Right ventricle myocardium inferior (tissue), 1 donor: Measurements from ENCODE around the gene RRP12. TPM values are rescaled to one million over a fixed set of nuclear protein-coding genes. Genes with fewer than 3 reads are reported as not detected.

Experiments
- ATAC-seq: fragments of 200-7000 bp; cut with Tn5 transposase; one replicate; pipeline ENCODE4 v1.9.1; 2020; ENCODE audit warnings: mild to moderate bottlenecking, moderate library complexity
- DNase-seq: peaks from one replicate; pipeline ENCODE4 v3.0.0; 2021; ENCODE audit errors: missing footprints
- intact Hi-C: fragments of 100-400 bp; cut with DNase I; formaldehyde crosslinking; loops from one replicate; pipeline ENCODE4 v1.11.0; 2022
- total RNA-seq: library from RNA; stranded (reverse); fragmentation: NEBNext Ultra II Directional; extraction: Animal tissue kit (Norgen Biotek cat#: 25700); gene quantifications from one replicate; pipeline ENCODE4 v1.2.1, GENCODE V29; 2021
- donor health status: DM: no; HTN: yes; CAD: no; lungs with severe emphysema.

Gene RRP12
- total RNA-seq, 1 donor from 2014 or later, result 13.8 TPM

DNA sequence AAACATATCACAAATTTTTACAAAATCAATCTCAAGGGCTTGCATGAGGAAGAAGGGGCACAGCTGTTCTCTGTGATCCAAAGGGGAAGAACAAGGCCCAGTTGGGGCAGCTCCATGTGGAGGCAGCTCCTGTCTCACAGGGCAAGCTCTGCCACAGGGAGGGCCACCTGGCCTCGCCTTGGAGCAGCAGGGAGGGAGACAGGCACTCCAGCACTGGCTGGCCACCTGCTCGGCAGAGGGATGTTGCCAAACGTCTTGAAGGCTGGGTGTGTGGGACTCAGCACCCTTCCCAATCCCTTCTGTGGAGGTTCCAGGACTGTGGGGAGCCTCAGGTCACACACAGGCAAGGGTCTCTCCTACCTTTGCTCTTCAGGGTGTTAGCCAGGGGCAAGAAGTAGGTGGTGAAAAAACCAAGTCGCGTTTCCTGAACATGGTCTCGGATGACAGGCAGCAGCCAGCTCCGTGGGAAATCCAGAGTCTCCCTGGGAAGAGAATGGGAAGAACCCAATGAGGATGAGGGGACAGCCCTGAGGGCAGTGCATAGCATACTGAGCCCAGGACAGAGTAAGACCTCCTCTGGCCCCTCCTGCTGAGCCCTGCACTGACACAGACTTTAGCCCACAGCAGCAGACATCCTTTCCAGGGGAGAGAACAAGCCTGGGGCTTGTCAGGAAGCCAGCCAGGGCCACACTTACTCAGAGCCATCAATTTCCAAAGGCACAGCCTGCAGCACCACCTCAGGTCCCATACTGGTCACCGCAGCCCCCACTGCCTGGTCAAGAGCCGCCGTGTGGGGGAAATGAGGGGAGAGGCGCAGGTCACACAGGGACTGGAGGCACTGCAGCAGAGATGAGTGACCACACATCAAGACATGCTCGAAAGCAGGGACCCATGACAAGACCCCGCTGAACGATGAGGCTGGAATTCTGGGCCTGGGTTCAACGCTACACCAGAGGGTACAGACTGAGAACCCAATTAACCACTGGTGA lies 21.9 kb downstream of the RRP12 start:
- DNase-seq (no peak), ATAC-seq (no peak)

DNA sequence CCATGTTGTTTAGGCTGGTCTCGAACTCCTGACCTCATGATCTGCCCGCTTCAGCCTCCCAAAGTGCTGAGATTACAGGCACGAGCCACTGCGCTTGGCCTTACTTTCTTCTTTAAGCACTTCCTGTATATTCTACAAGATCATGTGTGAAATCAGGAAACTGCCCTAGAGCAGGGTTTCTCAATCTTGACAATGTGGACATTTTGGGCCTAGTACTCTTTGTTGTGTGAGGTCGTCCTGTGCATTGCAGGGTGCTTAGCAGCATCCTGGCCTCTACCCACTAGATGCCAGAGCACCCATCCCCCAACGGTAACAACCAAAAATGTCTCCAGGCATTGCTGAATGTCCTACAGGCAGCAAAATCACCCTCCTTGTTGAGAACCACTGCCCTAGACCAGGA lies 24.7 kb downstream of the RRP12 start:
- intact Hi-C loops, result no loop called here
- no peak for ATAC-seq
- DNase-seq, result no peak

More for the DNA sequence above, 21.9 kb downstream of the RRP12 start:
- intact Hi-C loops, result no loop called here

DNA sequence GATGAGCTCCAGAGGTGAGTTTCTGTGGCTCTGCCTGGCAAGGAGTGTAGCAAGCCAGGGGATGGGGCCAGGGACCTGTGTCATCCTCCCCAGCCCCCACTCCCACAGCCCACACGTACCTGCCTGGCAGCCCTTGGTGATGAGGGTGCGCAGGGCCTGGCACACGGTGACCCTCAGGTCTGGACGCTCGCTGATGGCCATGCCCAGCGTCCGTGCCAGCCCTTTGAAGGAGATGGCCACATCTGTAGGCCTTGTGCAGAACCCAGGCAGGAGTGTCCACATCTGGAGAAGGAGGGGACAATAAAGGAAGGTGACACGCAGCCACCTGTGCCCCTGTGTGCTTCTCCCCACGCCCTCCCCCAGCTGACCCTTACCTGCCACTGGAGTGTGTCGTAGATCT lies 27.7 kb downstream of the RRP12 start:
- no peak for DNase-seq
- no peak for ATAC-seq
- intact Hi-C loops, result no loop called here

DNA sequence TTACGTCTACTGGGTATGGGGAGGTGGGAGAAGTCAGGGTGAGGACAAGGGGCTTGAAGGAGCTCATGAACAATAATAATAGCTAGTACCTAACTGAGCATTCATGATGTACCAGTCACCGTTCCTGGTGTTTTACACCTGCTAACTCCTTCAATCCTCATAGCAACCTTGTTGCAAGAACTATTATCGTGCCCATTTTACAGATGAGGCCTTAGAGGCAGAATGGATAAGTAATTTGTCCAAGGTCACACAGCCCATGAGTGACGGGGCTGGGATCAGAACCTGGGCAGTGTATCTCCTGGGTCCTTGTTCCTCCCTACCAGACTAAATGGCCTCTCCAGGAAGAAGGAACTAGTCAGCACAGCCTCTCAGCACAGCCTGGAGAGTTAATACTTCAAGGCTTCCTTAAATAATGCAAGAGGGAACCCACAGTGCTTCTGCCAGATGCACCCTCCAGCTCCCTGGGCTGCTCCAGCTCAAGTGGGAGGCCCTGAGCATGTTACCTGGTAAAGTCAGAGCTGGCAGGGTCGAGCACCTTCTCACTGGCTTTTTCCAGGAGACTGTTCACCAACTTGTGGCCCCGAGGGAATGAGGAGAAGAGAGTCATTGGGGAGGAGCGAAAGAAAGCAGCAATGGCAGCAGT lies 28.8 kb downstream of the RRP12 start:
- DNase-seq, result no peak
- intact Hi-C loops, result no loop called here
- ATAC-seq, result no peak

DNA sequence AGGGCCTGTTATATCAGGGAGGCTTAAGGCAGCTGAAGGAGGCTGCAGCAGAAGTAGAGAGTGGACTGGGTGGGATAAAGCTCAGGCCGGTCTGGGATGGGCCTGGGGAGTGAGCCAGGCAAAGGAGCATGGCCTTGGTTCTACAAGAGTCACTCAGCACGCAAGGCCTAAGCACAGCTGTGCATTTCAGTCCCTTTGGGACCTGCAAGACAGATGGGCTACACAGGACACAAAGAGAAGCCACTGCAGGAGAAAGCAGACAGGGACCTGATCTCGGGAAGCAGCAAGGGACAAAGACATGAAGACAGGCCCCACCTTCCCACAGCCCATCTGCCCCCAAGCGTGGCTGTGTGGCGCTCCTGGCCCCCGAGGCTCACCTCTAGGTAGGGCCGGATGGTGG lies 29.4 kb downstream of the RRP12 start:
- intact Hi-C loops, result no loop called here
- ATAC-seq (no peak), DNase-seq (no peak)

DNA sequence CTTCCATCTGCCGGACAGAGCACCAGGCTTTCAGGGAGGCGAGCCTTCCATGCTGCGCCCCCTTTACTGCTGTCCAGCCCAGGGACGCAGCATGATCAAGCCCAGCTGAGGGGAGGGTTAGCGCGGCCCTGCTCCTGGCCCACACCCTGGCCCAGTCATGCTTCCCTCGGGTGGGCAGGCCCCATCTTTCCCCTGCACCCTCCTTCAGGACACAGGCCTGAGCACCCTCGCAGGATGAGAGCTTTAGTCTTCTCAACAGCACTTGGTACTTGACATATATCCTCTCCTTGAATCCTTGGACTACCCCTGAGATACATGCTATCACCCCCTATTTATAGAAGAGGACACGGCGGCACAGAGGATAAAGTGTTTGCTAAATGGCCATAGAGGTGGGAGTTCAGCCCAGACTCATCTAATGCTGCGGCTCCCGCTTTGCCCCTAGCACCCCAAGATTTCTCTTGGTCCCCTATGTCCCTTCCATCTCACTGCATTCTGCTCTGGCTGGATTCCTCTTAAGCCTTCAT lies 34.0 kb downstream of the RRP12 start:
- intact Hi-C loops, result no loop called here
- ATAC-seq (no peak), DNase-seq (no peak)

DNA sequence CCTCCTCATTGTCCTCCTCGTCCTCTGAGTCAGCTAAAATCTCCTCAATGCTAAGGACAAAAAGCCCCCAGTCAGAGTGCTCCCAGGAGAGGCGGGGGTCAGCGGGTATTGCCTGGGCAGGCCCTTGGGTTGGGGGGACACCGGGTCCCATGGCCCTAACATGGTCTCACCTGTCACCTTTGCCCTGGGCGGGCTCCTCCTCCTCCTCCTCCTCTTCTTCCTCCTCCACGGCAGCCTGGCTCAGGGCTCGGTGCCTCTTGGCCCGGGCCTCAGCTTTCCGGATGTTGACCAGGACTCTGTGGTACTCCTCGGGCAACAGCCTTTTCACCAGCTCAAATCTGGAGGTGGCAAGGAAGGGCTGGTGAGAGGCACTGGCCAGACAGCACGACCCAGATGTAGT lies 34.6 kb downstream of the RRP12 start:
- DNase-seq (no peak), ATAC-seq (no peak)
- intact Hi-C loops, result no loop called here

DNA sequence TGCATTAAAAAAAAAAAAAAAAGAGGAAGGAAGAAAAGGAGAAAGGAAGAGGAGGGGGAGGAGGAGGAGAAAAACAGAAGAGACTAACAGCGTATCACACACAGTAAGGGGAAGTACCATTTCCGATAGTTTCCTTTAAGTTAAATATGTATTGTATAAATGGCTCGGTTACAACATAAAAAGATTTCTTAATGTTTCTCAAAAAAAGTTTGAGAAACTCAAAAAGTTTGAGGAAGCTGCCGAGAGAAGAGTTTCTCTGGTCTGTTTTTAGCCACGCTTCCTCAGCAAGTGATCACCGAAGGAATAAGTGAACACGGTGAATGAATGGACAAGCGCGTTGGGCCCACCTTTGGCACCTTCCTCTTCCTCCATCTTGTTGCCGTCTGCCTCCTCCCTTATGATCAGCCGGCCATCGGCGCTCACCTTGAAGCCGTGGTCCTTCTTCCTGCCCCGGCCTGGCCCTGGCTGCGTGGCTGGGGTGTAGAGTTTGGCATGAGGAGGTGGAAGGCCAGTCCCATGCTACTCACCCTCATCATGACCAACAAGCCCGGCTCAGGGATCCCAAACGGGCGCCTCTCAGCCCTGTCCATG lies 35.3 kb downstream of the RRP12 start:
- intact Hi-C loops, result no loop called here
- ATAC-seq, result peak; percentile 66
- DNase-seq, result peak; percentile 72

DNA sequence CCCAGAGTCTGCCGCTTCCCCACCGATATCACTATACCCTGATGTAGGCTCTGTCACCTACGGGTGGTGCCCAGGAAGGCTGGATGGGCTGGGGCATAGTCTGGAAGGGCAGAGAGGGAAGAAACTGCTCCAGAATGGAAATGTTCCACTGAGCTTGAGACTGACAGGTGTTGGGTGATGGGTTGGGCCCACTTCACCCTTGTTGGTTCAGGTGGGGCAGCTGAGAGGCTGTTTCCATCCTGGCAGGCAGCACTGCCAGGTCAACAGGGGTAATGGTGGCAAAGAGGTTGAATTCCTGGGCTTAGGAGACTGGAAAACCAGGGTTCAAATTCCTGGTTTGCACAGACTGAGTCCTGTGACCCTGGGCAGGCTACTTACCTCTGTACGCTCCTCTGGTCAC lies 38.1 kb downstream of the RRP12 start:
- no peak for DNase-seq
- no peak for ATAC-seq
- intact Hi-C loops, result no loop called here

DNA sequence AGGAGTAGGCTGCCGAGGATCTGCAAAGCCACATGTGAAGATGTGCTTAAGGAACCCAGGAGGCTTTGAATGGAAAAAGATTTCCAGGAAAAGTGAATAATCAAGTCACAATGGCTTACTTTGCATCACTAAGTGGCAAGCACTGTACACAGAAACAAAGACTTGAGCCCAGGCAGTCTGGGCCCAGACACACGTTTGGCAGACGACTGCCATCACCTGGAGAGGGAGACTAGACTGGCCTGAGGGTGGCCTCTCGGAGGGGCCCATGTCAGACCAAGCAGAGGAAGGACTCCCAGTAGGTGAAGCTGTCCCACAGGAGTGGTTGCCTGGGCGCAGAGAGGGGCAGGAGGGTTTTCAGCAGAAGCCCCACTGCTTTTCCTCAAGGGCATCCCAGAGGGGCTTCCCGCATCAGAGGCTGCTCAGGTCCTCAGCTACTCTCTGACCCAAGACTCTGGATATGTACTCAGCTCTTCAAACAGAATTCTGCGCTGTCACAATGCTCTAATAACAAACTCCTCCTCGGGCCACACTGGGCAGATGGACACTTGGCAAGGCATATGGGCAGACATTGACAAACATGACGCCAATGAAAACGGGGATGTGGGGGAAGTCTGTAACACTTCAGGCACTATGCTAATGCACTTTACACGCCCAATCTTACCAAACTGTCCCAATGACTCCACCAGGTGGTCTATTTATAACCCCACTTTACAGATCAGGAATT lies 38.7 kb downstream of the RRP12 start:
- intact Hi-C loops, result no loop called here
- DNase-seq, result no peak
- no peak for ATAC-seq

DNA sequence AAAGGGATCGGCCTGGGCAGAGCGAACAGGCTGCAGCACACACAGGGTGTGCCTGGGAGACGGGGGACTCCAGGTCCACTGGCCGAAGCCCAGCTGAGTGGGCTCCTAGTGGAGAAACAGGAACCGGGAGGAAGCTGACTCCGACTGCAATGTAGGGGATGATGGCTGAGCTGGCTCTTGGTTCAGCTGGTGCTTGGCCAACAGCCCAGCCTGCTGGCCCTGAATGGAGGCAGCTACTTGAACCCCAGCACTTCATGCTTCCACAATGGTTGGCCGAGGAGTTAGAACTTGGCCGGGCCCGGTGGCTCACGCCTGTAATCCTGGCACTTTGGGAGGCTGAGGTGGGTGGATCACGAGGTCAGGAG lies 39.6 kb downstream of the RRP12 start:
- ATAC-seq (no peak), DNase-seq (no peak)
- intact Hi-C loops, result no loop called here

DNA sequence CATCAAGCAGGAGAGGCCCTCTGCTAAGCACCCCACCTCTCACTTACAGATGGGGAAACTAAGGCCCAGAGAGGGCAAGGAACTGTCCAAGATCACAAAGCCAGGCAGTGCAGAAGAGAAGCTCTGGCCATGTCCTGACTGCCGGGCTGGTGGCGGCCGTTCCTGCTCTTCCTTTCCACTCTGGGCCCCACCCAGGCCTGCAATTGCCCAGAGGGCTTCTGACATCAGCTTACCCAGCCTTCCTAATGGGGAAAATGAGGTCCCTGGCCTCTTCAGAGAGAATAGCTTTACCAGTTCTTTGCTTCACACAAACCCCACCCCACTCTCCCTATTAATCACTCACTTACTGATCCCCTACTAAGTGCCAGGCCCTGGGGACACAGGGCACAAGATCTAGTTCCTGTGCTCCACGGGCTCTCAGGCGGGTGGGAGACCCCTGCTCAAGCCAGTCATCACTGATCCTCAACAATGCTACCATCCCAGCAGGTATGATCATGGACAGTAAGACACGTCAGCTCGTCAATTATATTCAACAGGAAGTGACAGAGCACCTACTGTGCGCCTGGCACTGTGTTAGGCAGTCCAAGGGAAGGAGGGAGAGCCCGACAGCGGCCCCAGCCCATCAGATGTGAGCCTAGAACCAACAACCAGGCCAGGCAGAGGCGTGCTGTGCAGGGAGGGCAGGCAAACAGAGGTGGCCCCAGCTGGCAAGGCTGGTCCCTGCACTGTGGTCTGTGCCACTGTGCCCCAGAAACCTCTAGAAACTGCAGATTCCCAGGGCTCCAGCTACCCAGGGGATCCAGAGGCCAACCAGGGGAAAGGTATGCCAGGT lies 40.2 kb downstream of the RRP12 start:
- ATAC-seq (no peak), DNase-seq (no peak)
- intact Hi-C loops, result no loop called here

DNA sequence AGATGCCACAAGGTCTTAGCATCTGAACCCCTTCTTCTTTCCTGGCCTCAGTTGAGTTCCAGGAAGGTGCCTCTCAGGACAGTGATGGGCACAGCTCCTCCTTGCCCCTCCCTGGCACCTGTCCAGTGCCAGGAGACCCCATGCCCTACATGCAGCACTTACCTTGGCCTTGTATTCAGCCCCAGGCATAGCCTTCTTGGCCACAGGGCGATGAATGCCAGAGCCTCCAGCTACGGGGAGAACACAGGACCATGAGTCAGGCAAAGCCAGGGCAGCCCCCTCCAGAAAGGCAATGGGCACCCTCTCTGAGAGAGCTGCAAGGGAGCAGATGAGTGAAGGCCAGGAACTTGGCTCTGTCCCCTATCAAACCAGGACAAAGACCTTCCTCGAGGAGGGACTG lies 42.4 kb downstream of the RRP12 start:
- intact Hi-C loops, result loop anchor here (5.0 kb wide), 1 partner anchor 76 kb away; no protein-coding TSS in a partner anchor
- no peak for ATAC-seq
- DNase-seq, result no peak

DNA sequence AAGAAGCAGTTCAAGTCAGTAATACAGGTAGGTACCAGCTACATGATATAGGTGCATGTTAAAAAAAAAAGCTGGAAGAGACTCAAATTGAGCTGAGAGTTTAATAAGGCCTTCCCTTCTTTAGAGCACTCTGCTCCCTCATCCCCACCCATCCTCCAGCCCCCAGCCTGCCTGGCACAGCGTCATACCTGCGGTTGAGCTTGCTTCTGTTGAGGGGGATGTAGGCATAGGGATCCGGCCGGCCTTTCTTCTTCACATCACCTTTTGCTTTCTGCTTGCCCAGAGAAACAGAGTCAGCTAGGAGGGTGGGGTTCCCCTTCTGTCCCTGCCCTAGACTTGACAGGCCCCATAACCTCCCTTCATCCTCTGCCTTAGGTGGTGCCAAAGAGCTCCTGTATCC lies 42.8 kb downstream of the RRP12 start:
- ATAC-seq, result no peak
- intact Hi-C loops, result loop anchor here (5.0 kb wide), 1 partner anchor 76 kb away; no protein-coding TSS in a partner anchor
- no peak for DNase-seq

DNA sequence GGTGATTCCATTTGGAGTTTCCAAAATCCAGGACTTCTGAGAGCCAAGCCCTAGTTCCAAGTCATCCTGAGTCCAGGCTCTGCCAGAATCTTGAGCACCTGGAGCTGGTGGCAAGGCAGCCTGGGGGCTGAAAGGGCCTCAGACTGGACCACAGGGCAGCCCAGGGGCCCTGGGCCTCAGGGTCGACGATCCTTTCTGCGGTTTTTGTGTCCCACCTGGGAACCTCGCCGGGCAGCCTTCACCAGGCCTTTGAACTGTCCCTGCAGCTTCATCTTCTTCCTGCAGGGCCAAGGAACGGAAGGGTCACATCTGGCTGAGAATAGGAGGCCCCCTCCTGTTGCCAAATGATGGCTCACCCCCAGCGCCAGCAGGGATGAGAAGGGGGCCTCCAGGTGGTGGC lies 44.2 kb downstream of the RRP12 start:
- DNase-seq, result no peak
- intact Hi-C loops, result loop anchor here (5.0 kb wide), 1 partner anchor 75 kb away; no protein-coding TSS in a partner anchor
- no peak for ATAC-seq

DNA sequence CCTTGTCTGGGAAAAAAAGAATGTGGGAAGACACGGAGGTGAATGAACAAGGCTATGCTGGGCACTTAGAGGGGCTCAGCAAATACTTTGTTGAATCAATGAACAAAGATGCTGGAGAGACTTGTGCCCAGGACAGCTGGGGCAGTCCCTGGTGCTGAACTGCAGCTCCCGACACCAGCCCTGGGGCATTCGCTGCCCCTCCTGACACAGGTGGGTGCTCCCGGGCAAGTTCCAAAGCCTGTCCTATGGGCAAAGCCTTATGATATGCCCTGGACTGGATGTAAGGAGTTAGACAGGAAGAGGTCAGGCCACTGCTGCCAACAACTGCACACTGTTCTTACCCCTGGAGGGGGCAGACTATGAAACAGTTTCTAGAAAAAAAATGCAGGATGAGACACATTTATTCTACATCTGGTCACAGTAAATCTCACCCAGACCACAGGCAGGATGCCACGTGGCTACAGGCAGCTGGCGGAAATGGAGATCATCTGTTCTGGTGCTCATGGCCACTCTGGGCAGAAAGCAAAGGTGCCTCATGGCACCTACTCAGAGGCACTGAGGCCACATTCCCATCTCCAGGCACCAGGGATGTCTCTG lies 44.7 kb downstream of the RRP12 start:
- no peak for ATAC-seq
- intact Hi-C loops, result loop anchor here (5.0 kb wide), 1 partner anchor 74 kb away; no protein-coding TSS in a partner anchor

DNA sequence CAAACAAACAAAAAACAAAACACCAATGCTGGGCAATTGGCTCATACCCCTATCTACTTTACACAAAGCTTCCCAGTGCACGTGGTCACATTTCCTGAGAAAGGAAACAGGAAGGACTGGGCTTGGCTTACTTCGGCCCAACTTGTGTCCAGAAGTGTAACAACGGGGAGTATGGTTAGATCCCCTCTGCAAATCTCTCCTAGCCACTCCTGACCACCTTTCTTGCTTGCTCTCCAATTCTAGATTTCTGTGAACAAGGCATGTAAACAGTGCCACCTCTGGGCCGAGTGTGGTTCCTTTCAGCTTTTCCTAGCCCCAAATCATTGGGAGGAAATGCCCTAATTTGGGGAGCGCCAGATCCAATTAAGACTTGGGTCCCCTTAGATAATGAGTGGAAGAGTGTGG lies 45.6 kb downstream of the RRP12 start:
- ATAC-seq, result peak; percentile 51
- intact Hi-C loops, result loop anchor here (5.0 kb wide), 1 partner anchor 73 kb away; no protein-coding TSS in a partner anchor
- no peak for DNase-seq

More for the DNA sequence above, 44.7 kb downstream of the RRP12 start:
- no peak for DNase-seq
